ENCODE measurements around the gene SPTAN1. TPM values are rescaled to one million over a fixed set of nuclear protein-coding genes. Genes with fewer than 3 reads are reported as not detected.

SPTAN1 gene
- total and polyA plus RNA-seq, 8 donors = 288 to 404 (median 327) TPM

DNA sequence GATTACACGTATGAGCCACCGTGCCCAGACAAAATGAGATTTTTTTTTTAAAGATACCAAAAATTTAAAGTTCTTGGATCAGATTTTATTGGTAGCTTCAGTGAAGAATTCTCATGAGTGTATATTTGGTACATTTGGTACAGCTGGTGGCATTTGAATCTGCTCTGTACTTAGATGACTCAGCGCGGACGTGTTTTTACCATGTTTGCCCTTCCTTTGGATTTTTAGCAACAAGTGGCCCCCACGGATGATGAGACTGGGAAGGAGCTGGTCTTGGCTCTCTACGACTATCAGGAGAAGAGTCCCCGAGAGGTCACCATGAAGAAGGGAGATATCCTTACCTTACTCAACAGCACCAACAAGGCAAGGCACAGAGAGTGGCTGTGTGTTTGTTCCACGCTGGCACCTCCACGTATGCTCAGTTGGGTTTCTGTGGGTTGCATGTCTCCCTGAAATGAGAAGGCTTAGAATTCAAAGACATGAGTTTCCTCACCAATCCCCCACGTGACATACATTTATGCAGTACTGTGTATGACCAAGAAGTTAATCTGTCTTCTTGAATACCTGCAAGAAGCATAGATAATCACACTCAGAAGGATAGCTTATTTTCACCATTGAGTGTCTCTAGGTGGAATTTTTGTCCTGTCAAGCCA is 36.3 kb downstream of the SPTAN1 start:
- DNase-seq (no peak), ATAC-seq (no peak)
- TF ChIP-seq, protein P1, sequence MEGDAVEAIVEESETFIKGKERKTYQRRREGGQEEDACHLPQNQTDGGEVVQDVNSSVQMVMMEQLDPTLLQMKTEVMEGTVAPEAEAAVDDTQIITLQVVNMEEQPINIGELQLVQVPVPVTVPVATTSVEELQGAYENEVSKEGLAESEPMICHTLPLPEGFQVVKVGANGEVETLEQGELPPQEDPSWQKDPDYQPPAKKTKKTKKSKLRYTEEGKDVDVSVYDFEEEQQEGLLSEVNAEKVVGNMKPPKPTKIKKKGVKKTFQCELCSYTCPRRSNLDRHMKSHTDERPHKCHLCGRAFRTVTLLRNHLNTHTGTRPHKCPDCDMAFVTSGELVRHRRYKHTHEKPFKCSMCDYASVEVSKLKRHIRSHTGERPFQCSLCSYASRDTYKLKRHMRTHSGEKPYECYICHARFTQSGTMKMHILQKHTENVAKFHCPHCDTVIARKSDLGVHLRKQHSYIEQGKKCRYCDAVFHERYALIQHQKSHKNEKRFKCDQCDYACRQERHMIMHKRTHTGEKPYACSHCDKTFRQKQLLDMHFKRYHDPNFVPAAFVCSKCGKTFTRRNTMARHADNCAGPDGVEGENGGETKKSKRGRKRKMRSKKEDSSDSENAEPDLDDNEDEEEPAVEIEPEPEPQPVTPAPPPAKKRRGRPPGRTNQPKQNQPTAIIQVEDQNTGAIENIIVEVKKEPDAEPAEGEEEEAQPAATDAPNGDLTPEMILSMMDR (IDR thresholded peaks at IDR 0.05) = no peak
- H3K27ac ChIP-seq = no peak overlapping the region
- intact Hi-C loops (cut with DNase I) = no loop called here
- H3K4me1 ChIP-seq = no peaks in the 10 kb centered on the region
- no peak overlapping the region for H3K4me3 ChIP-seq
- H3K9me3 ChIP-seq = no peaks in the 10 kb centered on the region
- no peaks in the 10 kb centered on the region for H3K27me3 ChIP-seq
- H3K36me3 ChIP-seq = peaks cover 9 to 100% of the 10 kb centered on the region in 2 donors

DNA sequence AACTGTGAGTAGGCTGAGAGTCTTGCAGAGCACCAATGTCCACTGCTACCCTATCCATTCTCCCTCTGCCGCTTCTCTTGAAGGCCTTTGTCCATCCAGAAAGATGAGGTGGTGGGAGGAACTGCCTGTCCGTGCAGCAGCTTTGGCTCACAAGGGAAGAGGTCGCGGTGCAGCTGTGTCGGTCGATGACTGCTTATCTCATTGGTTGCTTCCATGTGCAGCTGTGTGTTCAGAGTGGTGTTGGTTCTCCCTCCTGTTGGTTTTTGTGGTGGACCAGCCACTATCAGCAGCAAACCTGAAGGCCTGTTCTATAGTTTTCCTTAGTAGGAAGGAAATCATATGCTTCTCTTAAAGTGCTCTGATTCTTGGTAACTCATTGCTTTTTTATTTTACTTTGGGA is 40.7 kb downstream of the SPTAN1 start:
- Histone ChIP-seq H3K27me3 (no peaks in the 10 kb centered on the region), H3K4me1 (no peaks in the 10 kb centered on the region), H3K4me3 (no peak overlapping the region), H3K9me3 (no peaks in the 10 kb centered on the region), H3K36me3 (peaks cover 11 to 99% of the 10 kb centered on the region in 2 donors), H3K27ac (no peak overlapping the region)
- intact Hi-C loops (cut with DNase I) = no loop called here
- TF ChIP-seq, protein P1 (IDR thresholded peaks at IDR 0.05) = no peak
- DNase-seq = no peak
- ATAC-seq = no peak

- Histone ChIP-seq H3K27ac (no peak overlapping the region), H3K4me1 (no peaks in the 10 kb centered on the region), H3K36me3 (peaks cover 16 to 99% of the 10 kb centered on the region in 2 donors), H3K27me3 (no peaks in the 10 kb centered on the region), H3K9me3 (no peaks in the 10 kb centered on the region), H3K4me3 (no peak overlapping the region)
- TF ChIP-seq, protein P1 (IDR thresholded peaks at IDR 0.05) = no peak
- intact Hi-C loops (cut with DNase I) = no loop called here
- ATAC-seq = no peak
- DNase-seq = no peak
Measured at GRCh38 chr9:128593856-128594255, 41.5 kb downstream of the SPTAN1 start.

DNA sequence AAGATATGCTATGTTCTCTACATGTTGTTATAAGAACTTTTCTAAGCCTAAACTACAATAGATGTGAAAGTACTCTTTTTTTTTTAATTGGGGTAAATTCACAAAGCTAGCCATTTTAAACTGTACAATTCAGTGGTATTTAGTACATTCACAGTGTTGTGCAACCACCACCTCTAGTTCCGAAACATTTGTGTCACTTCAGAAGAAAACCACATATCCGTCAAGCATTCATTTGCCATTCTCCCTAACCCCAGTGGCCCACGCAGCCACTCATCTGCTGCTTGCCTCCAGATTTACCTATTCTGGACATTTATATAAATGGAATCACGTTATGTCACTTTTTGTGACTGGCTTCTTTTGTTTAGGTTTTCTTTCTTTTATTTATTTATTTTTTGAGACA is 43.1 kb downstream of the SPTAN1 start:
- Histone ChIP-seq H3K27me3 (no peaks in the 10 kb centered on the region), H3K4me3 (no peak overlapping the region), H3K9me3 (no peaks in the 10 kb centered on the region), H3K4me1 (no peaks in the 10 kb centered on the region), H3K36me3 (peaks cover 17 to 99% of the 10 kb centered on the region in 2 donors), H3K27ac (no peak overlapping the region)
- TF ChIP-seq, protein P1 (IDR thresholded peaks at IDR 0.05) = no peak
- ATAC-seq (no peak), DNase-seq (no peak)
- intact Hi-C loops (cut with DNase I) = no loop called here

- Histone ChIP-seq H3K9me3 (no peaks in the 10 kb centered on the region), H3K36me3 (peaks cover 15 to 99% of the 10 kb centered on the region in 2 donors), H3K4me1 (no peaks in the 10 kb centered on the region), H3K27me3 (no peaks in the 10 kb centered on the region), H3K27ac (no peak overlapping the region), H3K4me3 (no peak overlapping the region)
- TF ChIP-seq, protein P1 (IDR thresholded peaks at IDR 0.05) = no peak
- DNase-seq = no peak
- no peak for ATAC-seq
- intact Hi-C loops (cut with DNase I) = no loop called here
Measured at GRCh38 chr9:128600099-128600498, 47.7 kb downstream of the SPTAN1 start.
